ENCODE results near the gene AVL9. TPM values are rescaled to one million over a fixed set of nuclear protein-coding genes. Genes with fewer than 3 reads are reported as not detected.
"Not testable (repeated sequence)": the region's sequence is repeated elsewhere in the genome, so short reads cannot be mapped to it uniquely, and the experiment has no call there.

Gene AVL9
- total RNA-seq, 4 donors from 2014 or later: 44.5 to 82.5 (median 52.5) TPM

DNA sequence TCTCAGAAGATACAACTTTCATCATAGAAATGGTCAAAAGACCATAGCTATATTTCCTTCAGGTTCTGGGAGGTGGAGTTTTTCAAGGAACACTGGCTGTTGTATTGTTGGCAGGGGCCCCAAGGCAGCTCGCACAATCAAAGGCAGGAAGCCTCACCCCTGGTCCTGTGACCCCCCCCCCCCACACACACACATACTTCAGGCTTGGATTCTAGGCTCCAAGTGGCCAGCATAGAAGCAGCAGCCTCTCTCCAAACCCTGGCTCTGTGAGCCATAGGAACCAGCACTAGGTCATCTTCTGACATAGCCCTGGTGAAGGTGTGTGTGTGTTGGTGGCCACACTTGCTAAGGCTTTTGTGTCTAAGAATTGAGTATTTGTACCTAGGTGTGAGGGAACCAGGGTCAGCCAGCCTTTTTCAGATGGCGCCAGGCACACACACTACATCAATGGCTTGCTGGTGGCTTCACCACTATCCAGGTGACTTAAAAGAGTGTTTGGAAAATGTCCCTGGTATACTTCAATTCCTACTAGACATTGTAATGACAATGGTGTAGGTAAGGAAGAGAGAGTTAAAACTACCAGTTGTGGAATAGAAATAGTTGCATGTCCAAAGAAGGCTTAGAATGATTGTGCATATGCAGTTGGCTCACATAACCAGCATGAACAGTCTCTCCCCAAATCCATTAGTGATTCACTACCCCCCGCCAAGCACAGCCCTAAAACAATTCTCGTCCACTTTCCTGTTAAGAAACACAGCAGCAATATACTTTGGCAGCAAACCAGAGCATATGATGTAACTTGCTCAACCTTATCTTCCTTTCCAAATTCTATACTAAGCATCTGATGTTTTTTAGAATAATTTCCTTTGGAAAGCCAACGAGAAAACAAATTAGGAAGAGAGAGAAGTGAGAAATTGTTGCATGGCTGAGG lies 91.3 kb downstream of the AVL9 start:
- Histone ChIP-seq H3K4me1 (no peaks in the 10 kb centered on the region), H3K4me3 (no peak overlapping the region), H3K27ac (peak overlapping the region in 2 of 4 donors; percentile 46 to 59), H3K36me3 (peaks cover 0 to 61% (median 0%) of the 10 kb centered on the region in 3 donors), H3K9me3 (no peaks in the 10 kb centered on the region), H3K27me3 (no peaks in the 10 kb centered on the region)
- DNase-seq: no peak
- no peak for TF ChIP-seq POLR2A (IDR thresholded peaks at IDR 0.05)
- TF ChIP-seq, protein P1, sequence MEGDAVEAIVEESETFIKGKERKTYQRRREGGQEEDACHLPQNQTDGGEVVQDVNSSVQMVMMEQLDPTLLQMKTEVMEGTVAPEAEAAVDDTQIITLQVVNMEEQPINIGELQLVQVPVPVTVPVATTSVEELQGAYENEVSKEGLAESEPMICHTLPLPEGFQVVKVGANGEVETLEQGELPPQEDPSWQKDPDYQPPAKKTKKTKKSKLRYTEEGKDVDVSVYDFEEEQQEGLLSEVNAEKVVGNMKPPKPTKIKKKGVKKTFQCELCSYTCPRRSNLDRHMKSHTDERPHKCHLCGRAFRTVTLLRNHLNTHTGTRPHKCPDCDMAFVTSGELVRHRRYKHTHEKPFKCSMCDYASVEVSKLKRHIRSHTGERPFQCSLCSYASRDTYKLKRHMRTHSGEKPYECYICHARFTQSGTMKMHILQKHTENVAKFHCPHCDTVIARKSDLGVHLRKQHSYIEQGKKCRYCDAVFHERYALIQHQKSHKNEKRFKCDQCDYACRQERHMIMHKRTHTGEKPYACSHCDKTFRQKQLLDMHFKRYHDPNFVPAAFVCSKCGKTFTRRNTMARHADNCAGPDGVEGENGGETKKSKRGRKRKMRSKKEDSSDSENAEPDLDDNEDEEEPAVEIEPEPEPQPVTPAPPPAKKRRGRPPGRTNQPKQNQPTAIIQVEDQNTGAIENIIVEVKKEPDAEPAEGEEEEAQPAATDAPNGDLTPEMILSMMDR (IDR thresholded peaks at IDR 0.05): no peak

DNA sequence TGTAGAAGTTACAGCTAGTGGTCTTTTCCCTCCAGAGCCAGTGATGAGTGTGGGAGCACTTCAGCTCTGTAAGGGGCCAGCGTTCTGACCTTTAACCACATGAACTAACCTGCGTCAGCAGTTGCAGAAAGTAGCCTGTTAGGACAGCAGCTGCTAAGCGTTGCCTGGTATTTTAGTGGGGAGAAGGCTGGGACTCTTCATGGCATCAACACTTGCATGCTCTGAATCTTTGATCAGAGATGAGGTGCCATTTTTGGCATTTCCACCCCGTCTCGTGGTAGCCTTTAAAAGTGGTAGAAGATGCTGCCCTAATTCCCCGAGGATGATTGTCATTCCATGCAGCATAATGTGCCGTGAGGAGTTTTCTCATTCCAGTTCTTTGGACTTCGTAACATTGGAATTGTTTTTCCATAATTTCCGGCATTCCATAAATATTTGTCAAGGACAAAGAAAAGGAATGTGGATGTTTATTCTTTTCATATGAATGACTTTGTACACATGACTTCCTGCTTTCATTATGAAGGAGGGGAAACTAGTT lies 92.2 kb downstream of the AVL9 start:
- DNase-seq: no peak
- peaks cover 0 to 52% (median 0%) of the 10 kb centered on the region in 3 donors for H3K36me3 ChIP-seq
- no peaks in the 10 kb centered on the region for H3K27me3 ChIP-seq

DNA sequence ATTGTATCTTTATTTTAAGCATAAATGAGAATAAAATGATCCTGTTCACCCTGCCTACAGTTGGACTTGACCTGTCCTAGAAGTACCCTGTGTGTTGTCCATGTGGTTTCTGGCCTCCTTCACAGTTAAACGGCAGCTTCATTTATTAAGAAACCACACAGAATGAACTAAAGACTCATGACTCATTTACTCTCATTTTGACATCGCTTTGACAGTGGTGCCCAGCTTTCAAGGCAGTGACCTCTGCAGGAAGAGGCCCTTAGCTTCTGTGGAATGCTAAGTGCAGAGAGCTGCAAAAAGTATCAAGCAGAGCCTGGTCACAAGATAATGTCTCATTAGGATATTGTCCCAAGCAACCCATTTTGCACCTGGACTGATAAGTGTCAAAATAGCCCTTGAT lies 93.4 kb downstream of the AVL9 start:
- TF ChIP-seq, protein P1 (IDR thresholded peaks at IDR 0.05): no peak
- TF ChIP-seq POLR2A (IDR thresholded peaks at IDR 0.05): no peak
- no peaks in the 10 kb centered on the region for H3K4me1 ChIP-seq
- no peaks in the 10 kb centered on the region for H3K27me3 ChIP-seq
- peaks cover 0 to 40% (median 0%) of the 10 kb centered on the region in 3 donors for H3K36me3 ChIP-seq
- DNase-seq: no peak
- no peaks in the 10 kb centered on the region for H3K9me3 ChIP-seq
- H3K4me3 ChIP-seq: no peak overlapping the region
- H3K27ac ChIP-seq: peak overlapping the region in 1 of 4 donors; percentile 40

More for the DNA sequence above, 92.2 kb downstream of the AVL9 start:
- Histone ChIP-seq H3K27ac (peak overlapping the region in 2 of 4 donors; percentile 46 to 59), H3K9me3 (no peaks in the 10 kb centered on the region), H3K4me1 (no peaks in the 10 kb centered on the region), H3K4me3 (no peak overlapping the region)
- TF ChIP-seq, protein P1 (IDR thresholded peaks at IDR 0.05): no peak
- TF ChIP-seq POLR2A (IDR thresholded peaks at IDR 0.05): no peak

DNA sequence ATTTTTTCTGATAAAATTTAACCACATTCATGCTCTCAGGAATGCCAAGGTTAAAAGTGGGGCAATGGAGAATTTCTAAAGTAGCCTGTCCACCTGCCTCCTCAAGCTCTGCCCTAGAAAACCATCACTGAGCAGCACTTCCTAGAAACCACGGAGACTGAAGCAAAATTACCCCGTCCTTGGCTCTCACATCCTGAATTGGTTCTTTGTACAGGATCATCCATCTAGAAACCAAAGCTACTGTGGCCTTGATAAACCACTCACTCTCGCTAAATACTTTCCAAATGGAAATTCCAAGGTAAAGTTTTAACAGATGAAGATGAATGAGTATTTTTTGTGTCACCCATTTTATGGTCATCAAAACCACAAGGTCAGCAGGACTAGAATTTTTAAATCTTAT lies 96.6 kb downstream of the AVL9 start:
- TF ChIP-seq POLR2A (IDR thresholded peaks at IDR 0.05): no peak
- no peak for DNase-seq
- H3K9me3 ChIP-seq: no peaks in the 10 kb centered on the region
- no peaks in the 10 kb centered on the region for H3K4me1 ChIP-seq
- no peak overlapping the region for H3K4me3 ChIP-seq
- H3K36me3 ChIP-seq: peaks cover 0 to 9% (median 0%) of the 10 kb centered on the region in 3 donors
- no peaks in the 10 kb centered on the region for H3K27me3 ChIP-seq
- H3K27ac ChIP-seq: no peak overlapping the region

DNA sequence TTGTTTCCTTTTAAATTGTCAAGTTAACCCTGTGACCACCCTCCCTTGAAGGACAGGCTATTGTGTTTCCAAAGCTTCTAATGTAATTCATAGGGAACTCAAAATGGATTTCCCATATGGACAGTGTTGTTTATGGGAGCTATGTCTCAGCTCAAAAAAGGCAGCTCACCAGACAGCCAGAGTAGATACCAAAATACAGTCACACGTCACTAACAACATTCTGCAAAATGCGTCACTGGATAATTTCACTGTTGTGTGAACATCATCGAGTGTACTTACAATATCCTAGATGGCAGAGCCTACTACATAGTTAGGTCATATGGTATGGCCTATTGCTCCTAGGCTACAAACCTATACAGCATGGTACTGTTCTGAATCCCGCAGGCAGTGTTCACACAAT lies 97.4 kb downstream of the AVL9 start:
- Histone ChIP-seq H3K27ac (no peak overlapping the region), H3K27me3 (no peaks in the 10 kb centered on the region), H3K4me3 (no peak overlapping the region), H3K4me1 (no peaks in the 10 kb centered on the region), H3K36me3 (peaks cover 0 to 9% (median 0%) of the 10 kb centered on the region in 3 donors), H3K9me3 (no peaks in the 10 kb centered on the region)
- TF ChIP-seq, protein P1 (IDR thresholded peaks at IDR 0.05): no peak
- TF ChIP-seq POLR2A (IDR thresholded peaks at IDR 0.05): no peak
- DNase-seq: no peak

DNA sequence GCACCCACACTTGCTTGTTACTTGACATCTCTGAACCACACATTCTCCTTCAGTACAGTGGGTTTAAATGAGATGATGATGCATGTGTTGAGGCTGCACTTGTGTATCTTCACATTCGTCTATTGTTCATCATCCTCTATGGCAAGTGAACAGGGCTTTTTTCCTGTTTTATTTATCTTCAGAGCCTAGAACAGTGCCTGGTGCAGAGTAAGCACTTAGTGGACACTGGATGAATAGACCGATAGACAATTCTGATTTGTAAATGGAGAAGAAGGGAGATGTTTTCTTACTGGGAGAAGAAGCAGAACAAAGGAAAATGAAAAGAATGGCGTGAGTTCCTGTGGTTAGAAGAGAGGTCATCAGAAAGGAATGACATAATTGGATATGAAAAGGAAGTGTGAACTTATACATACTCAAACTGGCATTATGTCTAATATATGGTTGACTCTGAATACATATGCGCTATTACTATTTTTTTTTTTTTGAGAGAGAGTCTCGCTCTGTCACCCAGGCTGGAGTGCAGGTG lies 99.7 kb downstream of the AVL9 start:
- H3K36me3 ChIP-seq: no peaks in the 10 kb centered on the region
- H3K9me3 ChIP-seq: no peaks in the 10 kb centered on the region
- no peak overlapping the region for H3K27ac ChIP-seq
- H3K4me1 ChIP-seq: no peaks in the 10 kb centered on the region
- TF ChIP-seq, protein P1 (IDR thresholded peaks at IDR 0.05): no peak
- TF ChIP-seq POLR2A (IDR thresholded peaks at IDR 0.05): no peak
- DNase-seq: no peak
- H3K4me3 ChIP-seq: no peak overlapping the region
- no peaks in the 10 kb centered on the region for H3K27me3 ChIP-seq

DNA sequence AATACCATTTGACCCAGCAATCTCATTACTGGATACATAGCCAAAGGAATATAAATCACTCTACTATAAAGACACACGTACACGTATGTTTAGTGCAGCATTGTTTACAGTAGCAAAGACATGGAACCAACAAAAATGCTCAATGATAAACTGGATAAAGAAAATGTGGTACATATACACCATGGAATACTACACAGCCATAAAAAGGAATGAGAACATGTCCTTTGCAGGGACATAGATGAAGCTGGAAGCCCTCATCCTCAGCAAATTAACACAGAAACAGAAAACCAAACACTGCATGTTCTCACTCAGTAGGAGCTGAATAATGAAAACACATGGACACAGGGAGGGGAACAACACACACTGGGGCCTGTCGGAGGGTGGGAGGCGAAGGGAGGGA lies 105.9 kb downstream of the AVL9 start:
- H3K27ac ChIP-seq, DNase-seq, H3K36me3 ChIP-seq, H3K4me1 ChIP-seq, H3K27me3 ChIP-seq, H3K9me3 ChIP-seq, H3K4me3 ChIP-seq: not testable (repeated sequence)

Data from Peyer's patch (tissue), 4 donors.